Lung (tissue), 12 donors: ENCODE results near the gene DIPK1A. TPM values are rescaled to one million over a fixed set of nuclear protein-coding genes. Genes with fewer than 3 reads are reported as not detected.

Experiments
- ATAC-seq: fragments of 200-7000 bp; cut with Tn5 transposase; one replicate; pipeline ENCODE4 v1.9.1; 2020; ENCODE audit warnings: moderate number of reproducible peaks; ENCODE audit not compliant: insufficient read depth, low FRiP score
- DNase-seq, 3 donors: peaks; one replicate each; pipeline ENCODE4 v3.0.0-alpha.2; 2013 to 2017
- H3K27ac ChIP-seq, 2 donors: one replicate each; pipeline ENCODE4 v1.5.1; 2013; ENCODE audit warnings: mild to moderate bottlenecking in 2 of 2, moderate library complexity in 2 of 2, control low read depth in 1 of 2, inconsistent platforms in 1 of 2, low read depth in 1 of 2, low read length in 1 of 2
- H3K27me3 ChIP-seq, 3 donors: one replicate each; pipeline ENCODE4 v1.5.1; 2013; ENCODE audit warnings: low read length in 2 of 3; ENCODE audit not compliant: control insufficient read depth in 3 of 3, insufficient read depth in 3 of 3
- H3K36me3 ChIP-seq, 4 donors: one replicate each; pipeline ENCODE4 v1.5.1; 2013; ENCODE audit warnings: low read length in 4 of 4, mild to moderate bottlenecking in 1 of 4, moderate library complexity in 1 of 4; ENCODE audit not compliant: control insufficient read depth in 4 of 4, insufficient read depth in 4 of 4
- H3K4me1 ChIP-seq, 5 donors: one replicate each; pipeline ENCODE4 v1.5.1; 2013; ENCODE audit warnings: low read length in 5 of 5, mild to moderate bottlenecking in 2 of 5, moderate library complexity in 1 of 5; ENCODE audit not compliant: control insufficient read depth in 5 of 5, insufficient read depth in 5 of 5
- H3K4me3 ChIP-seq: one replicate; pipeline ENCODE4 v1.5.1; 2013; ENCODE audit warnings: mild to moderate bottlenecking, control low read depth, moderate library complexity
- H3K9ac ChIP-seq, 2 donors: one replicate each; pipeline ENCODE4 v1.5.1; 2013; ENCODE audit warnings: low read length in 2 of 2, control low read depth in 1 of 2; ENCODE audit not compliant: insufficient read depth in 1 of 2
- H3K9me3 ChIP-seq, 4 donors: one replicate each; pipeline ENCODE4 v1.5.1; 2013; ENCODE audit warnings: low read length in 3 of 4, mild to moderate bottlenecking in 1 of 4, moderate library complexity in 1 of 4; ENCODE audit not compliant: control insufficient read depth in 4 of 4, insufficient read depth in 3 of 4
- whole genome bisulfite sequencing, 2 donors: extraction: QIAGEN DNeasy Blood & Tissue Kit; methylation state at CpG; one replicate each; pipeline ENCODE4 v1.1.7; 2013; 5-methylcytosine and 5-hydroxymethylcytosine counted together
- polyA plus RNA-seq, 2 donors: library from polyadenylated mRNA; stranded (reverse); fragments of 200-250 nt; gene quantifications; one replicate each; pipeline ENCODE4 v1.2.1, GENCODE V29; 2013
- total RNA-seq, 2 donors: library from RNA; depleted of rRNA in 1 of 2; stranded (reverse); fragments of >200 nt in 1 of 2; gene quantifications; one replicate each; pipeline ENCODE4 v1.2.1, GENCODE V29; 2014 to 2021
- TF ChIP-seq, protein P1 (sequence below): IDR thresholded peaks from 2 replicates; pipeline ENCODE4 v1.5.1; 2012; ENCODE audit warnings: mild to moderate bottlenecking; ENCODE audit errors: control extremely low read depth, extremely low read depth
- donor health status: control.
- donor health status: control.
- donor health status: Bipolar disorder and iron deficiency.
- donor health status: healthy.
- donor health status: DM: yes; HTN: yes; CAD: no.

DIPK1A gene
- total and polyA plus RNA-seq, 4 donors: 2.3 to 8.0 (median 4.1) TPM

DNA sequence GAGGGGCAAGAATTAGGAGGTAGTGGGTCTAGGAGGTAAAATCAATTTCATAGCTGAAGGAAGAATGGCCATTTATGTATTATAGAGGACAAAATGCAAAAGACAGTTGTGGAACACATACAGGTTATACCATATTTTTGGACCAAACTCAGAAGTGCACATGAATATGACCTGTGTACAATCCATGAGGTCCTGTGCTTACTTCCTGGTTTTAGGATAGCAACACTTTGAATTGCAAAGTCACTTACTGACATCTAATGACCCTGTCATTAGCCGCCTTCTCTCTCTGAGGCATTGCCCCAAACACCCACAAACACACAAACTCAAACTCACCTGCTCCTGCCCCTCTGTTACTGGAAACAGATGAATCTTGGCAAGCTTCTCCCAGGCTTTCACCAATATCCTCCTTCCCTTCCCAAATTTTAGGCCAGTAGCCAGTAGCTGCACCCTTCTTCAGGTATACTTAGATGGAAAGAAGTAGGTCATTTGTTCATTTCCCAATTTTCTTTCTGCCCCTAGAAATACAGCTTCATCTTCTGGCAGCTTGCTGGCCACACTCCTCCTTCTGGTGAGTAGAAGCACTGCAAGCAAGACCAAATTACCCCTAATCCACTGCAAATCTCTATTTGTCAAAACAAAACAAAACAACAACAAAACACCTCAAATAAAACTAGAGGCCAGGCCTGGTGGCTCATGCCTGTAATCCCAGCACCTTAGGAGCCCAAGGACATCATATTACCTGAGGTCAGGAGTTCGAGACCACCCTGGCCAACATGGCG lies 143.1 kb downstream of the DIPK1A start:
- Histone ChIP-seq H3K36me3 (no peaks in the 10 kb centered on the region), H3K4me1 (no peaks in the 10 kb centered on the region), H3K27me3 (no peaks in the 10 kb centered on the region), H3K4me3 (no peak overlapping the region), H3K9ac (no peak overlapping the region), H3K27ac (no peak overlapping the region), H3K9me3 (no peaks in the 10 kb centered on the region)
- TF ChIP-seq, protein P1, sequence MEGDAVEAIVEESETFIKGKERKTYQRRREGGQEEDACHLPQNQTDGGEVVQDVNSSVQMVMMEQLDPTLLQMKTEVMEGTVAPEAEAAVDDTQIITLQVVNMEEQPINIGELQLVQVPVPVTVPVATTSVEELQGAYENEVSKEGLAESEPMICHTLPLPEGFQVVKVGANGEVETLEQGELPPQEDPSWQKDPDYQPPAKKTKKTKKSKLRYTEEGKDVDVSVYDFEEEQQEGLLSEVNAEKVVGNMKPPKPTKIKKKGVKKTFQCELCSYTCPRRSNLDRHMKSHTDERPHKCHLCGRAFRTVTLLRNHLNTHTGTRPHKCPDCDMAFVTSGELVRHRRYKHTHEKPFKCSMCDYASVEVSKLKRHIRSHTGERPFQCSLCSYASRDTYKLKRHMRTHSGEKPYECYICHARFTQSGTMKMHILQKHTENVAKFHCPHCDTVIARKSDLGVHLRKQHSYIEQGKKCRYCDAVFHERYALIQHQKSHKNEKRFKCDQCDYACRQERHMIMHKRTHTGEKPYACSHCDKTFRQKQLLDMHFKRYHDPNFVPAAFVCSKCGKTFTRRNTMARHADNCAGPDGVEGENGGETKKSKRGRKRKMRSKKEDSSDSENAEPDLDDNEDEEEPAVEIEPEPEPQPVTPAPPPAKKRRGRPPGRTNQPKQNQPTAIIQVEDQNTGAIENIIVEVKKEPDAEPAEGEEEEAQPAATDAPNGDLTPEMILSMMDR: peak; percentile 43
- 95 to 98% methylated on average over 3 of the region's 3 CpGs for WGBS, 2 donors
- peak in 2 of 3 donors; percentile 24 to 28 for DNase-seq
- no peak for ATAC-seq

DNA sequence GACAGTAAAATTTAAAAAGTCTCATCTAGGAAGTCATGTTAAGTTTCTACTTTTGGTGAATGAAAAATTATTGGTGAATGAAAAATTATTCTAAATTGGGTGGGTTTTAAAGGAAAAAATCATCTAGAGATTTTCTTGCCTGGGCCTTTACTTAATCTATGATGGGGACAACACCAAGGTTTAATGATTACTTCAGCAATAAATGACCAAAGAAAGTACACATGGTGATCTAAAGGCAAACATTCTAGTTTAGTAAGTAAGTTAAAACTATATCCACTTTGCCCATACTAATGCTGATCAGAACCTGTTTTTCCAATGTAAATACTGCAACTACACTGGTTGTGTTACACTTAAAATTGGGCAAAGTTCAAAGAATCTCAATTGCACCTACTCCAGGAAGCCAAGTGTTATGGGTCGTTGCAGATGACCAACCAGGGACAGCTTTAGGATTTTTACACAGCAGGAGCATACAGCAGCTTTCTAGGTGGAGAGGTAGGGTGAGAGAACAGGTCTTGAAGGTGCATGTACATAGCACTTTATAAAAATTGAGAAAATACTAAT lies 144.0 kb downstream of the DIPK1A start:
- no peak overlapping the region for H3K9ac ChIP-seq
- ATAC-seq (no peak), DNase-seq (peak in 1 of 3 donors; percentile 46)
- TF ChIP-seq, protein P1: no peak
- no peak overlapping the region for H3K4me3 ChIP-seq
- H3K4me1 ChIP-seq: no peaks in the 10 kb centered on the region
- no peaks in the 10 kb centered on the region for H3K27me3 ChIP-seq
- no peak overlapping the region for H3K27ac ChIP-seq
- WGBS, 2 donors: 52 to 76% methylated on average over 1 of the region's 1 CpG
- H3K36me3 ChIP-seq: no peaks in the 10 kb centered on the region
- H3K9me3 ChIP-seq: no peaks in the 10 kb centered on the region

DNA sequence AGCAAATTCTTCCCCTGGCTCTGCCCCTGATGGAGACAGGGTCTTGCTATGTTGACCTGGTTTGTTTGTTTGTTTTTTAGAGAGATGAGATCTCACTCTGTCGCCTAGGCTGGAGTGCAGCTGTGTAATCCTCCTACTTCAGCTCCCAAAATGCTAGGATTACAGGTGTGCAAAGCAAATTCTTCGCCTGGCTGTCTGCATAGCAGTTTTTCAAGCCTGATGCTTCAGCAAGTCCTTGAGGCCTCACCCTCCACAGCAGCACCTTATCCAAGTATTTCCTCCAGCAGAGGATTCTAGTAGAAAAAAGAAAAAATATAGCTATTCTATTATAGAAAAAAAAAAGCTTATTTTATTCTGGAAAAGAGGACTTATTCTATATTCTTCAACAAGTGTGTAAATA lies 144.5 kb downstream of the DIPK1A start:
- Histone ChIP-seq H3K36me3 (no peaks in the 10 kb centered on the region), H3K4me3 (no peak overlapping the region), H3K4me1 (no peaks in the 10 kb centered on the region), H3K9ac (no peak overlapping the region), H3K27me3 (no peaks in the 10 kb centered on the region), H3K9me3 (no peaks in the 10 kb centered on the region), H3K27ac (no peak overlapping the region)
- WGBS, 2 donors: 61 to 81% methylated on average over 2 of the region's 2 CpGs
- DNase-seq (no peak), ATAC-seq (no peak)
- TF ChIP-seq, protein P1: no peak
